ENCODE data around the gene FSTL3. TPM values are rescaled to one million over a fixed set of nuclear protein-coding genes. Genes with fewer than 3 reads are reported as not detected.
"Not testable (repeated sequence)": the region's sequence is repeated elsewhere in the genome, so short reads cannot be mapped to it uniquely, and the experiment has no call there.

FSTL3 gene
- total RNA-seq, 1 donor from 2014 or later, result 27.4 TPM

- no peak for DNase-seq
- intact Hi-C loops (cut with DNase I), result no loop called here
- ATAC-seq (ENCODE audit: poor library complexity), result no peak
Observed at GRCh38 chr19:677601-678436, 1.6 kb downstream of the FSTL3 start.

- intact Hi-C loops (cut with DNase I), result no loop called here
- DNase-seq (no peak), ATAC-seq (ENCODE audit: poor library complexity) (no peak)
Observed at GRCh38 chr19:678791-679388, 2.7 kb downstream of the FSTL3 start.

- ATAC-seq (ENCODE audit: poor library complexity), result peak; percentile 15
- peak; percentile 83 for DNase-seq
- intact Hi-C loops (cut with DNase I), result no loop called here
Observed at GRCh38 chr19:679418-680286, 3.5 kb downstream of the FSTL3 start.

GRCh38 chr19:680287-681028 lies 4.3 kb downstream of the FSTL3 start:
- ATAC-seq (ENCODE audit: poor library complexity), result peak; percentile 89
- DNase-seq, result peak; percentile 100
- intact Hi-C loops (cut with DNase I), result no loop called here

GRCh38 chr19:681029-682019 lies 5.1 kb downstream of the FSTL3 start:
- ATAC-seq (ENCODE audit: poor library complexity), result no peak
- intact Hi-C loops (cut with DNase I), result no loop called here
- peak; percentile 93 for DNase-seq

- DNase-seq (no peak), ATAC-seq (ENCODE audit: poor library complexity) (no peak)
- intact Hi-C loops (cut with DNase I), result no loop called here
Observed at GRCh38 chr19:682678-683320, 6.6 kb downstream of the FSTL3 start.

GRCh38 chr19:685454-685931 lies 9.3 kb downstream of the FSTL3 start:
- ATAC-seq (ENCODE audit: poor library complexity), result no peak
- no peak for DNase-seq
- intact Hi-C loops (cut with DNase I), result no loop called here

GRCh38 chr19:686589-687297 lies 10.6 kb downstream of the FSTL3 start:
- ATAC-seq (ENCODE audit: poor library complexity), result no peak
- DNase-seq, result no peak
- intact Hi-C loops (cut with DNase I), result no loop called here

- DNase-seq (no peak), ATAC-seq (ENCODE audit: poor library complexity) (no peak)
- intact Hi-C loops (cut with DNase I), result no loop called here
Observed at GRCh38 chr19:687569-688166, 11.5 kb downstream of the FSTL3 start.

GRCh38 chr19:688214-688613 lies 12.0 kb downstream of the FSTL3 start:
- no peak for ATAC-seq (ENCODE audit: poor library complexity)
- no peak for DNase-seq
- intact Hi-C loops (cut with DNase I), result no loop called here

- intact Hi-C loops (cut with DNase I), result no loop called here
- DNase-seq, result no peak
- ATAC-seq (ENCODE audit: poor library complexity), result no peak
Observed at GRCh38 chr19:688992-689391, 12.8 kb downstream of the FSTL3 start.

- ATAC-seq (ENCODE audit: poor library complexity), result peak; percentile 59
- intact Hi-C loops (cut with DNase I), result no loop called here
- DNase-seq, result peak; percentile 73
Observed at GRCh38 chr19:690203-690602, 14.0 kb downstream of the FSTL3 start.

GRCh38 chr19:694481-695351 lies 18.5 kb downstream of the FSTL3 start:
- ATAC-seq (ENCODE audit: poor library complexity) (no peak), DNase-seq (no peak)
- intact Hi-C loops (cut with DNase I), result no loop called here

GRCh38 chr19:695352-695949 lies 19.3 kb downstream of the FSTL3 start, which contains the start of gene PRSS57:
Gene PRSS57 (minus strand): TSS chr19:695452. CDS start chr19:695430, 22 bp downstream.
- DNase-seq (no peak), ATAC-seq (ENCODE audit: poor library complexity) (no peak)
- intact Hi-C loops (cut with DNase I), result no loop called here

GRCh38 chr19:698529-698928 lies 22.3 kb downstream of the FSTL3 start:
- intact Hi-C loops (cut with DNase I); ATAC-seq (ENCODE audit: poor library complexity); DNase-seq: not testable (repeated sequence)

Measured in Right ventricle myocardium superior (tissue), 1 donor.